Sciatic nerve (tissue), 2 donors: Measurements from ENCODE around the gene SBDS. TPM values are rescaled to one million over a fixed set of nuclear protein-coding genes. Genes with fewer than 3 reads are reported as not detected.
"Not testable (repeated sequence)": the region's sequence is repeated elsewhere in the genome, so short reads cannot be mapped to it uniquely, and the experiment has no call there.

Source experiments
- ATAC-seq: fragments of 200-7000 bp; cut with Tn5 transposase; one replicate; pipeline ENCODE4 v1.9.1; 2020; ENCODE audit warnings: mild to moderate bottlenecking, moderate library complexity
- DNase-seq: peaks from one replicate; pipeline ENCODE4 v3.0.0-alpha.2; 2020; ENCODE audit warnings: low spot score
- intact Hi-C: fragments of 100-400 bp; cut with DNase I; formaldehyde crosslinking; loops from one replicate; pipeline ENCODE4 v1.14.2; 2022
- total RNA-seq: library from RNA; stranded (reverse); fragmentation: NEBNext Ultra II Directional; extraction: Animal tissue kit (Norgen Biotek cat#: 25700); gene quantifications from one replicate; pipeline ENCODE4 v1.2.1, GENCODE V29; 2021
- donor health status: DM: no; HTN: no; CAD: no.
- donor health status: DM: no; HTN: no; CAD: no.

SBDS gene
- total RNA-seq = 161 TPM

GRCh38 chr7:66995050-66995776 lies at the start of gene SBDS:
Gene SBDS, minus strand, starts transcription at chr7:66995586. Its CDS starts 169 bp downstream, at chr7:66995417.
- ATAC-seq (peak; percentile 93), DNase-seq (peak; percentile 94)
- intact Hi-C loops = not testable (repeated sequence)

GRCh38 chr7:67043559-67043930 lies 48.2 kb upstream of the SBDS start:
- DNase-seq, ATAC-seq, intact Hi-C loops: not testable (repeated sequence)

GRCh38 chr7:67042781-67043558 lies 47.6 kb upstream of the SBDS start:
- intact Hi-C loops, DNase-seq: not testable (repeated sequence)
- peak; percentile 82 for ATAC-seq

GRCh38 chr7:67040832-67041231 lies 45.4 kb upstream of the SBDS start:
- ATAC-seq, DNase-seq, intact Hi-C loops: not testable (repeated sequence)

- ATAC-seq, DNase-seq: not testable (repeated sequence)
These were observed 41.3 kb upstream of the SBDS start for GRCh38 chr7:67036432-67037395.

GRCh38 chr7:67033251-67033650 lies 37.9 kb upstream of the SBDS start:
- ATAC-seq = no peak
- intact Hi-C loops = no loop called here
- DNase-seq = no peak

More at GRCh38 chr7:67036432-67037395, 41.3 kb upstream of the SBDS start:
- intact Hi-C loops = not testable (repeated sequence)

- DNase-seq, intact Hi-C loops: not testable (repeated sequence)
These were observed 36.3 kb upstream of the SBDS start for GRCh38 chr7:67031685-67032084.

GRCh38 chr7:67025459-67025858 lies 30.1 kb upstream of the SBDS start:
- ATAC-seq = not testable (repeated sequence)

More at GRCh38 chr7:67031685-67032084, 36.3 kb upstream of the SBDS start:
- not testable (repeated sequence) for ATAC-seq

GRCh38 chr7:67022511-67022910 lies 27.1 kb upstream of the SBDS start:
- DNase-seq (no peak), ATAC-seq (no peak)
- intact Hi-C loops = no loop called here

More at GRCh38 chr7:67025459-67025858, 30.1 kb upstream of the SBDS start:
- DNase-seq, intact Hi-C loops: not testable (repeated sequence)

GRCh38 chr7:67021260-67021659 lies 25.9 kb upstream of the SBDS start:
- intact Hi-C loops = no loop called here
- ATAC-seq (no peak), DNase-seq (no peak)

- DNase-seq (no peak), ATAC-seq (no peak)
- intact Hi-C loops = no loop called here
These were observed 24.4 kb upstream of the SBDS start for GRCh38 chr7:67019562-67020390.

GRCh38 chr7:67018940-67019339 lies 23.6 kb upstream of the SBDS start:
- ATAC-seq (no peak), DNase-seq (no peak)
- intact Hi-C loops = no loop called here

GRCh38 chr7:67017971-67018370 lies 22.6 kb upstream of the SBDS start:
- DNase-seq, intact Hi-C loops, ATAC-seq: not testable (repeated sequence)

GRCh38 chr7:67014076-67014622 lies 18.8 kb upstream of the SBDS start:
- intact Hi-C loops, DNase-seq, ATAC-seq: not testable (repeated sequence)

GRCh38 chr7:67009677-67010076 lies 14.3 kb upstream of the SBDS start:
- intact Hi-C loops = loop anchor here (10.0 kb wide), 1 partner anchor 475 kb away; no protein-coding TSS in a partner anchor
- ATAC-seq, DNase-seq: not testable (repeated sequence)

GRCh38 chr7:67008260-67008659 lies 12.9 kb upstream of the SBDS start:
- ATAC-seq (no peak), DNase-seq (no peak)
- intact Hi-C loops = loop anchor here (10.0 kb wide), 1 partner anchor 473 kb away; no protein-coding TSS in a partner anchor

- intact Hi-C loops = loop anchor here (10.0 kb wide), 1 partner anchor 472 kb away; no protein-coding TSS in a partner anchor
- no peak for ATAC-seq
- no peak for DNase-seq
These were observed 11.6 kb upstream of the SBDS start for GRCh38 chr7:67006965-67007364.
